Measurements from ENCODE around the gene PKD2L1.
"Not testable (repeated sequence)": the region's sequence is repeated elsewhere in the genome, so short reads cannot be mapped to it uniquely, and the experiment has no call there.

PKD2L1 gene

GRCh38 chr10:100328198-100328597 lies 1.8 kb downstream of the PKD2L1 start:
- DNase-seq = no peak

DNA sequence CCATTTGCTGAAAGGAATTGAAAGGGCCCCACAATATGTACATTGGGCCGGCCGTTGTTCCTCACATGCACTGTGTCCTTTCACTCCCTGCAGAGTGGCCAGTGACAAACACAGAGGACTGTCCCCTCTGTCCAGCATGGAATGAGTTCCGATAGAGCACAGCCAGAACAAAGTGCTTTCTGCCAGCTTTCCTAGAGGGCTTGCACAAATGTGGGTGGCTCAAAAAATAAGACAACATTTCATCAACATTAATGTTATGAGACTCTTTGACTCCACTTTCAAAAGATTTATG lies 2.4 kb downstream of the PKD2L1 start:
- DNase-seq = no peak

GRCh38 chr10:100327007-100327717 lies 2.9 kb downstream of the PKD2L1 start:
- DNase-seq = no peak

- no peak for DNase-seq
These were observed 4.9 kb downstream of the PKD2L1 start for GRCh38 chr10:100325158-100325557.

GRCh38 chr10:100319707-100320402 lies 10.2 kb downstream of the PKD2L1 start:
- DNase-seq = no peak

- DNase-seq = no peak
These were observed 11.8 kb downstream of the PKD2L1 start for GRCh38 chr10:100318207-100318606.

DNA sequence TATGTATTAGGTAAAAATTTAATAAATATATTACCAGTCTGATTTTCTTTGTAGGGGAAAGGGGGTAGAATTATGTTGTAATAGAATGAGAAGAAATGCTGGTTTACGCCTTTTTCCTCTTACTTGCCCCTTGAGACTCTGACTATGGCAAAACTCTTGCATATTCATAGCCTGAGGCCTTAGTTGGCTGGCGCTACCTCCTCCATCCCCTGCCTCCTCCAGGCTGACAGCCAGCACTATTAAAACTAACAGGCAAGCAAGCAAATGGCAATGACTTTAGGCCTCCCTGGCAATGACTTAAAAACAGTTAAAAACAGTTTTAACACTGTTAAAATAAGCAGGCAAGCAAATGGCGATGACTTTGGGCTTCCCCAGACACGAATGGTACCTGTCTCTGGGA lies 14.4 kb downstream of the PKD2L1 start:
- no peak for DNase-seq

GRCh38 chr10:100311298-100311697 lies 18.7 kb downstream of the PKD2L1 start:
- DNase-seq = no peak

DNA sequence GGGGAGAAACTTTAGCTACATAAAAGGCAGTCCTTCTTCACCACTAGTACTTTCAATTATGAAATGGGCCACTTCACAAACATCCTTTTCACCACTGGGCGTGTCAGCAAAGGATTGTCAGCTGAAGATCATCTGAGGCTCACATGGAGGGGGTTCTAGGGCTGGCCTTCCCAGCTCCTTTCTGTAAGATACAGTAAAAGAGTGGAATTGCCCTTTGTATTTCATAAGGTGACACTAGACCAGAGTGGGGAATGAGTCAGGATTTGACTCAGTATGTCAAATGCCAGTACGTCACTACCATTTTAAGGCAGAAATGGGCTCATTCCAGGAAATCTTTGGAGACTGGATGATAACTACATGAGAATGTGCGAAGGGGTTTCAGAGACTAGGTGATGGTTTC lies 22.3 kb downstream of the PKD2L1 start:
- no peak for DNase-seq

GRCh38 chr10:100306861-100307260 lies 23.2 kb downstream of the PKD2L1 start:
- DNase-seq = no peak

GRCh38 chr10:100304414-100304813 lies 25.6 kb downstream of the PKD2L1 start:
- DNase-seq = no peak

DNA sequence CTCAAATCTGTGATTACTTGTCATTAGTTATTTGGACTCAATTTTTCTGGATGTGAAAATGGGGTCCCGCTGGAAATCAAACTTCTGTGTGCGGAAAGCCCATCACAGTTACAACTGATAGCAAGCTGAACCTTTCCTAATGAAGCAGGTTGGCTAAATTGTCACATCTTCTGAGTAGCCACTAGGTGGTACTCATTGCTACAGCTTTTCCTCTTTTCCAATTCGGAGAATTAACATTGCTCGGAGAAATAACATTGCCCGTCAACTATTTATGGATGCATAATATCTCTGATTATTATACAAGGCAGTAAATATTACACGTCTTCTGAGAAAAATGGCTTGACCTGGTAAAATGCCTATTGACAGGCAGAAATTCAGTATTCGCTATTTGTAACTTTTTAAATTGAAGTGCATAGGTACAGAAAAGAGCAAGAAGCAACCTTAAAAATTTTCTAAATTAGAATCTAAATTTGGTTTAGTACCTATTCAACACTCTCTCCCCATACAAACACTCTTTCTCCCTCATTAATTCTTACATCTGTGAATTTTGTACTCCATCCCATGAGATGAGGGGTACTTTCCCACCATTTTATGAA lies 26.2 kb downstream of the PKD2L1 start:
- DNase-seq = no peak

- DNase-seq = not testable (repeated sequence)
These were observed 28.9 kb downstream of the PKD2L1 start for GRCh38 chr10:100301123-100301522.

DNA sequence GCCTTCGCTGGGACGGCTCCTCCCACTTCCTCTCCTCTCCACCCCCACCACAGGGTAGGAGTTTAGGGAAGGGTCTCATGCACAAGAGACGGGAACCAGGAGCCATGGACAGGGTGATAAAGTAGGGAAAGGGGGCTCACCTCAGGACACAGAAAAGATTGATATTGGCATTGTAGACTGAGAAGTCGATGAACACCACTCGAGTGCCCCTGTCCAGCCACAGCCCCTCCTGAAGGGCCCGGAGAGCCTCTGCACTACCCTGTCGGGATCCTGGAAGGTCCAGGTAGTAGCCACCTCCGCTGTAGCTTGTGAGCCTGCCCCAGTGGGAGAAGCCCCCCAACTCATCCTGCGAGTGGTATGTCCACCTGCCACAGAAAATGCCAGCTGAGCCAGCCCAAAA lies 32.8 kb downstream of the PKD2L1 start:
- no peak for DNase-seq

GRCh38 chr10:100293066-100293465 lies 37.0 kb downstream of the PKD2L1 start:
- DNase-seq = no peak

DNA sequence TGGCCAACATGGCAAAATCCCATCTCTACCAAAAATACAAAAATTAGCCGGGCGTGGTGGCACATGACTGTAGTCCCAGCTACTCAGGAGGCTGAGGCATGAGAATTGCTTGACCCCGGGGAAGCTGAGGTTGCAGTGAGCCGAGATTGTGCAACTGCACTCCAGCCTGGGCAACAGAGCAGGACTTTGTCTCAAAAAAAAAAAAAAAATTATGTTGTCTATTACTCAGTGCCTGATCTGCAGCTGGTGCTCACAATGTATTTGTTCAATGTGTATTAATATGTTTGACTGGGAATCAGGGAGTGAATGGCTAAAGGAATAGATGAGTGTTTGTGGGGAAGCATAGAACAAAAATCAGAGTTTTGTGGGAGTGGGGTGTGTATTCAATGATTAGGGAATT lies 37.7 kb downstream of the PKD2L1 start:
- not testable (repeated sequence) for DNase-seq

- DNase-seq = no peak
These were observed 38.7 kb downstream of the PKD2L1 start for GRCh38 chr10:100291356-100291755.

DNA sequence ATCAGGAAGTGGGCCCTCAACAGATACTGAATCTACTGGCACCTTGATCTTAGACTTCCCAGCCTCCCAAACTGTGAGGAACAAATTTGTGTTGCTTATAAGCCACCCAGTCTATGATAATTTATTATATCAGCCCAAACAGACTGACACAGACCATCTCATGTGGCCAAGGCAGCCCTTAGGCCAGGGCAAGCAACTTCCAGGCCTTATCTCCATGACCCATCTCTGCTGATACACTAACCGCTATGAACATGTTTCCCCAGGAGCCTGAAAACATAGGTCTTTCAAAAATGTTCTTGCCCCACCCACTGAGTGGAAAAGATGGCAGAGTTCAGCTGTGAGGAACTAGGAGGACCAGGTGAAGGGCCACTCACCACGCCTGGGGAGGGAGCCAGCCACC lies 40.4 kb downstream of the PKD2L1 start:
- DNase-seq = no peak

DNA sequence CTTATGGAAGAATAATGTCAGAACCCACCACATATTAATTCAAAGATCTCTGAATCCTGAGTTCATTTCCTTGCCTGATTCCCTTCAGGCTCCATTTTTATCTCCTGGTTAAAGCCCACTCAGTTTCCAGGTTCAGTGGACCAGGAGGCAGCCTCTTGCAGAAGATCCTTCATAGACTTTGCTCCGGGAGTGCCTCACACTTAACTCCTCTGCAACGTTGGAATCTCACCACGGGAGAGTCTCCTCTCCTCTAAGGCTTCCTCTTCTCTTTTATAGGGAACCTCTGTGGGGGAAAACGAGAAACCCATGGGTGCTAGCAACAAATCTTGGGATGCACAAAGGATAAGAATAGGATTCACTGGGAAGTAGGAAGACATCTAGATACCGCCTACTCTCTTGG lies 41.8 kb downstream of the PKD2L1 start:
- DNase-seq = no peak

GRCh38 chr10:100287756-100288155 lies 42.3 kb downstream of the PKD2L1 start:
- DNase-seq = no peak

GRCh38 chr10:100286051-100287033 lies 43.7 kb downstream of the PKD2L1 start, which contains the start of gene BLOC1S2:
Gene BLOC1S2 (minus strand): TSS chr10:100286680. CDS start chr10:100286659, 21 bp downstream.
- no peak for DNase-seq

- not testable (repeated sequence) for DNase-seq
These were observed 44.7 kb downstream of the PKD2L1 start for GRCh38 chr10:100285326-100285725.

DNA sequence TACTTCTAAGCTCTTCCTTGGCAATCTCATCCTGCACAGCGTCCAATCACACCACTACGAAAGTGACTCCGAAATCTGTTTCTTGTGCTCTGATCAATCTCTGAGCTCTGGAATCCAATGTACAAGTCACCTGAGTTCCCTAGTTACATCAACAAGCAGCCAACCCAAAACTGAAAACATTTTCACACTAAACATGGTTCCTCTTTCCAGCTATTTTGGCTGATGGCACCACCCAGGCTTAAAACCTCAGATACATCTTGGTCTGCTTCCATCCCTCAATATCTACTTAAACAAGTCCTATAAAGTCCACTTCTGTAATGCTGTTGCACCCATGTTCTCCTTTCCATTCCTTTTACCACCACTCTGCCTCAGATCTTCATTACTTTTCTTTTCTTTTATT lies 47.1 kb downstream of the PKD2L1 start:
- DNase-seq = no peak
